GM18499 (cell line): ENCODE measurements around the gene SDHC.
A peak's percentile ranks its signal among the peaks of the same experiment; 100 is the strongest.
"Not testable (repeated sequence)": the region's sequence is repeated elsewhere in the genome, so short reads cannot be mapped to it uniquely, and the experiment has no call there.

ENCODE experiments used
- ATAC-seq: cut with Tn5 transposase; IDR thresholded peaks from one replicate; pipeline ENCODE4 v1.9.1; 2021; ENCODE audit warnings: moderate number of reproducible peaks; ENCODE audit not compliant: insufficient read depth, unreplicated experiment

SDHC gene

DNA sequence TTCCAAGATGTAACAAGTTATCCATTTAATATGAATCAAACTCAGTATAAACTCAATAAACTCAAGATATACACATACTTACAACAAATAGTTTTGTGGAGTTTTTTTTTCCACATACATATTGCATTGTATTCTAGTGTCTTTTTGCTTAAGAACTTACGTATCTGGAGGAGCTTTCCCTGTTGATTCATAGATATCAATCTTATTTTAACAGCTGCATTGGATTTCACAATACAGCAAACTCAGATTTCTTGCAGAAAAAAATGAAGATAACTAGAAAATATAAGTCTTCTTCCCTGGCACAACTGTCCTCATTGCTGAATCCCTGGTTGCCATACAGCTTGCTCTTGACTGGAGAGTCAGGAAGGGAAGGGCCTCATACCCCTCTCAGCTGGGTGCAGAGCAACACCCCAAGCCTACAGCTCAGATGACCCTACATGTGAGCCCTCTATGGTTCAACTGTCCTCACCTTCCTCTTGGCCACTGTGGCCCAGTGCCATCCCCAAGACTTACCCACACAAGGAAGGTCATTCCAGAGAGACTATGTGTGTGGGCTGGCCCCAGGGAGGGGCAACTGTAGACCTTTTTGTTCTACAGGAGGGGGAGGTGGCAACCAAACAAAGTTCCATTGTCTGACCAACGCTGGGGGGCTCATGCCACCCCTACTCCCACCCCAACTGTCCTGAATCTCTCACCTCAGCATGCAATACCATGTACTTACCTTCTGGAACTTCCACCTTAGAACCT is 6.1 kb upstream of the SDHC start:
- ATAC-seq: no peak

DNA sequence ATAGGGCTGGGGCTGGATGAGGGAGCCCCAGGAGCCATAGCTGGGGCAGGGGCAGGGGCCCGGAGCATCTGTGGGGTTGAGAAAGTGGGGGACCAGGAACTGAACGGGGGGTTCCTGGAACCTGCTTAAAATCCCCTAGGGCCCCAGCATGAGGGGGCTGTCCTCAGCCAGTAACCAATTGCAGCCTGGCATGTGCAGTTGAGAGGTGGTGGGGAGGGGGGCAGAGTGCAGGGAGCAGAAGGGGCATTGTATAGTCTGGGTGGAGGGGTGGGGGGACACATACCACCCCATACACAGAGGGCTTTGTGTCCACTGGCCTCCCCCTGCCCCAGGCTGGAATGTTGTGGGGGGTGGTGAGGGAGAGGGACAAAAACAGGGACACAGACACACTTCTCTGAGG is 4.3 kb upstream of the SDHC start, which contains the start of gene MPZ:
Gene MPZ, minus strand, starts transcription at position 101 of the 400 bp plus-strand sequence. Its CDS starts 63 bp downstream, at position 38.
- no peak for ATAC-seq

DNA sequence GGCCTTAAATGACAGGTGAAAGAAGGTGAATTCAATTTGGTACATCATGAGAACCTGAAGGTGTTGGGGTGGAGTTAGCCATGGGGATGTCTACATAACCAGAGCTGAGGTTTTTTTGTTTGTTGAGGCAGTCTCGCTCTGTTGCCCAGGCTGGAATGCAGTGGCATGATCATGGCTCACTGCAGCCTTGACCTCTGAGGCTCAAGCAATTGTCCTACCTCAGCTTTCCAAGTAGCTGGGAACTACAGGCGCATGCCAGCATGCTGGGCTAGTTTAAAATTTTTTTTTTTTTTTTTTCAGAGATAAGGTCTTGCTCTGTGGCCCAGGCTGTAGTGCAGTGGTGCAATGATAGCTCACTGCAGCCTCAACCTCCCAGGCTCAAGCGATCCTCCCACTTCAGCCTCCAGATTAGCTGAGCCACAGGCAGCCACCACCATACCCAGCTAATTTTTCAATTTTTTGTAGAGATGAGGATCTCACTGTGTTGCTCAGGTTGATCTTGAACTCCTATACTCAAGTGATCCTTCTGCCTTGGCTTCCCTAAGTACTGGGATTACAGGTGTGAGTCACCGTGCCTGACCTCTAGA is 2.5 kb upstream of the SDHC start:
- no peak for ATAC-seq

DNA sequence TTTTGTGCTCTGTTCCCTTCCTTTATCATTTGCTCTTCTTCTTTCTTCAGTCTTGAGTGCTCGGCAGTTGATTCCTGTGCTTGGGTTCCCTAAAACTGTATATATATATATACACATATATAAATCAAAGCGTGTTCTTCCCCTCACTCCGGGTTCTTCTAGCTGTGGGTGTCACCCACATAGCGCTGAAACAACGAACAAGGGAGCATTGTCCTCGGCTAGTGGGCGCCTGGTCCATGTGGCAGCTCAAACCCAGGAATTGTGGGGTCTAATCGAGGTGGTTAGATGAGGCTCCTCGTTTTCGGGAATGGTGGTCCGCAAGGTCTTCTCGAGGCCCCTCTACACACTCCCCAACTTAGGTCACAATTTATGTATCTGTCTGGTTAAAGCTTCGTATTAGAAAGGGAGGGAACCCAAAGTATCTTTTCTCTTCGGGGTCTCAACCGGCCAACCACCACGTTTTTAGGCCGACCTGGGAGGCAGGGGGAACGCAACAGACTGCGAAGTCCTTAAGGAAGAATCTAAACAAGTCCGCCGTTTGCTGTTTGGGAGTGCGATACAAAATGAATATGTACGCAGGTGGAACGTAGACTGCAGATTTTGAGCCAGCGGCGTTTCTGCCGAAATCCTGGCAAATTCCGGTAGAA is 504 bp upstream of the SDHC start:
- ATAC-seq: no peak

DNA sequence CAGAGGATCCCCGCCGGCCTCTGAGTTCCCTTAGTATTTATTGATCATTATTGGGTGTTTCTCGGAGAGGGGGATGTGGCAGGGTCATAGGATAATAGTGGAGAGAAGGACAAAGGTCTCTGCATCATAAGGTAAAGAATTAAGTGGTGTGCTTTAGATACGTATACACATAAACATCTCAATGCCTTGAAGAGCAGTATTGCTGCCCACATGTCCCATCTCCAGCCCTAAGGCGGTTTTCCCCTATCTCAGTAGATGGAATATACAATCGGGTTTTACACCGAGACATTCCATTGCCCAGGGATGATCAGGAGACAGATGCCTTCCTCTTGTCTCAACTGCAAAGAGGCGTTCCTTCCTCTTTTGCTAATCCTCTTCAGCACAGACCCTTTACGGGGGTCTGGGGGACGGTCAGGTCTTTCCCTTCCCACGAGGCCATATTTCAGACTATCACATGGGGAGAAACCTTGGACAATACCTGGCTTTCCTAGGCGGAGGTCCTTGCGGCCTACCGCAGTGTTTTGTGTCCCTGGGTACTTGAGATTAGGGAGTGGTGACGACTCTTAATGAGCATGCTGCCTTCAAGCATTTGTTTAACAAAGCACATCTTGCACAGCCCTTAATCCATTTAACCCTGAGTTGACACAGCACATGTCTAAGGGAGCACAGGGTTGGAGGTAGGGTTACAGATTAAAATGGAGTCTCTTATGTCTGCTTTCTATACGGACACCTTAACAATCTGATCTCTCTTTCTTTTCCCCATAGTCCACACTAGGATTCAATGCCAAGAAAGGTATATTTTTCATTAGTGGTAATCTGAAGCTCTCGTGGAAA is 1.9 kb downstream of the SDHC start:
- not testable (repeated sequence) for ATAC-seq

DNA sequence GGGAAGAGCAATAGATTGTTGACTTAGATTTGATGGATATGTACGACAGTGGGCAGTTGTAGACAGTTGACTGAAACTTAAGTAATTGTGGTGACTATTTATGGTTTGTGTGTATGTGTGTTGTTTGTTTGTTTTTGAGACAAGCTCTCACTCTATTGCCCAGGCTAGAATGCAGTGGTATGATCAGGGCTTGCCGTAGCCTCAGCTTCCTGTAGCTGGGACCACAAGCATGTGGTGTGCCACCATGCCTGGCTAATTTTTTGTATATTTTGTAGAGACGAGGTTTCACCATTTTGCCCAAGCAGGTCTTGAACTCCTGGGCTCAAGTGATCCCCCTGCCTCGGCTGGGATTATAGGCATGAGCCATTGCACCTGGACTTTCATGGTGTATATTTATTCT is 9.8 kb downstream of the SDHC start:
- ATAC-seq: no peak

DNA sequence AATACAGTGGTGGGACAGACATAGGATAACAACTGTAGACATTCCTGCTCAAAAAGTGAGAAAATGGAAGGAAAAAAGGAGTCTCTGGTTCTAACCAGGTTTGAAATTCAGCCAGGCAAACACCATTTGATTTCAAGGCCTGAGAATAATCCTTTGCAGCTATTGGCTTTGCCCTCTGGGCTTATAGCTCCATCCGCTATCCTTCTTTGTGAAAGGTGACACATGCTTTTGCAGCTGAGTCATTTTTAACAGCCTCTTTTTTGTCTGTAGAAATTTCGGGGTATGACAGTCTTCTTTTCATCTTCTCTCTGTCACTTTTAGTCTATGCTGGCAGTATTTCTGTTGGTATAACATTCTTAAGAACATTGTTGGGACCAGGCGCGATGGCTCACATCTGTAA is 16.2 kb downstream of the SDHC start:
- ATAC-seq: no peak

DNA sequence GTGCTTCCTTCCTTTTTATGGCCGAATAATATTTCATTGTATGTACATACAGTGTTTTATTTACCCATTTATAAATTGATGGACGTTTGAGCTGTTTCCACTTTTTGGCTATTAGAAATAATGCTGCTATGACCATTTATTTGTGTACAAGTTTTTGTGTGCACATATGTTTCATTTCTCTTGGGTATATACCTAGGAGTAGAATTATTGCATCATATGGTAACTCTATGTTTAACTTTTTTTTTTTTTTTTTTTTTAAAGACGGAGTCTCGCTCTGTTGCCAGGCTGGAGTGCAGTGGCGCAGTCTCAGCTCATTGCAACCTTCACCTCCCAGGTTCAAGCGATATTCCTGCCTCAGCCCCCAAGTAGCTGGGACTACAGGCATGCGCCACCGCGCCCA is 19.0 kb downstream of the SDHC start:
- no peak for ATAC-seq

DNA sequence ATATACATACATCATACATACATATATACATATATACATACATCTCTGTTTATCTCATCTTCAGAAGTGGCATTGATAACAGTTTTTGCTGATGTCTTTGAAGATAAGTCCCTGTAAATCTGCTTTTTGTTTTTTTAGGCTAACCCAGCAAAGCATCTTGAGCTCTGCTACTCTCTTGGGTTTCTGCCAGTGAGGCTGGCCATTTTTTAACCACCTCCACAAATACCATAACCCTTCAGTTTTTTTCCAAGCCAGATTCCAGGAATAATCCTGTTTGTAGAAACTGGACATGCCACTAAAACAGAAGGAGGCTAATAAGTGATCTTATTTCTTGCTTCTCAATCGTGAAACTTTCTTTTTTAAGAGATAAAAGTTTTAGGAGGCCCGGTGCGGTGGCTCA is 21.6 kb downstream of the SDHC start:
- ATAC-seq: no peak

DNA sequence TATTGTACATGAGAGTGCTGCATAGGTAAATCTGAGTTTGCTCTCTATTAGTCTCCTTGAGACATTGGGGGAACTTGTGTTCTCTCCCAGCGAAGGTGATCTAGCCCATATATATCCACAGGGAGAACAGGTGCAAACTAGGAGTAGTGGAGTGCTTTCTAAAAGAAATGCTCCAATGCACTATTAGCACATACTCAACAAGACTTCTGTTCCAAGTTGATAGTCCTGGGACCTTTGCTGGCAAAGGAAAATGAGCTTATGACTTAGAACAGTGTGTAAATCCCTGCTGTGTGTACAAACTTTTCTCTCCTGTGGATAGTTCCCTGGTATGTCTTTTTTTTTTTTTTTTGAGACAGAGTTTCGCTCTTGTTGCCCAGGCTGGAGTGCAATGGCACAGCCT is 28.0 kb downstream of the SDHC start:
- no peak for ATAC-seq

DNA sequence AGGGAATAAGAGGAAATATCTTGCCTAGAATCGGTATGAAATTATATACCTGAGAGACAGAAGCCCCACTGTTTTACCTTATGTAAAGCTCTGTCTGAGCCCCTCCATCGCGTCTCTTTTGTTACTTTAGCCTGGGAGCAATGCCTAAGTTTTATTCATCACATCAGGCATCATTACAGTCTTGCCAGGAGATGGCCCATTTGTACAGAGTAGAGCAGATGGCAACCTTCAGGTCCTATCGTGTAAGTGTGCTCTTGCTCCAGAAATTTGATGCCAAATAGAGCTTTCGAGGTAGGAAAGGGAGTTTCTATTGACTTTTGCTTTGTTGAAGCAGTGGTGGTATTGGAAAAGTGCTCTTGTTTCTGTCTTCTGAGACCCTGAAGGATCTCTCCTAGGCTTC is 28.6 kb downstream of the SDHC start:
- no peak for ATAC-seq

DNA sequence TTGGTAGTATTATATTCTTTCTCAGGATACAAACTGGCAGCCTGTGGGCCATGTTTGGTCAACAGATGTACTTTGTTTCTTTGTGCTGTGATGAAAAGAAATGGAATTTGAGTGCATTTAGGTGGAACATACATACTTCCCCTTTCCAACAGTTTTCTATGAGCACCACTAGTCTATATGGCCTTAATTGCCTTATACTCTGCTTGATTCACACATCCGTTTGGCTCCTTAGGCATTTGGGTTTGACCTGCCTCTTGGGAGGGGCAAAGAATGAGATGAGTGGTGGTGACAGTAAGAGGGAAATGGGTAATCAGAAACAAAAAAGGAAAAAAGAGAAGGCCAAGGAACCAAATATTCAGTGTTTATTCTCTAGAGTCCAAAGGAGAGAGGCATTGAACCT is 36.5 kb downstream of the SDHC start:
- no peak for ATAC-seq

DNA sequence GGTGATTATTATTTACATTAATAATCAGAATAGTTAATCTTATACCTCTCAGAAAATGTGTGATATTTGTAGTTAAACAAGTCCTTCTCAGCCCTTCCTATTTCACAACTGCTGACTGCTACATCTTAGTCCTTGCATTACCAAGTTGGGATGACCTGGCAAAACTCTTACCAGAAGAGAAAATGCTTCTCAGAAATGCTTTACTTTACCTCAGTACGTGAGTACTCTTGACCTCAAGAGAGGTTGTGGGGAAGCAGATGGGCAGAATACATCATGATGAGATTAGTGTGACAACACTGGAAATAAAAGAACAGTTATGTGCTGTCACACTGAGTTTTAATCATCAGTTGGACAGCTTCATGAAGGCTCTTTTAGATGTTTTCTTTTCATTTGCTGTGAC is 37.3 kb downstream of the SDHC start:
- no peak for ATAC-seq

DNA sequence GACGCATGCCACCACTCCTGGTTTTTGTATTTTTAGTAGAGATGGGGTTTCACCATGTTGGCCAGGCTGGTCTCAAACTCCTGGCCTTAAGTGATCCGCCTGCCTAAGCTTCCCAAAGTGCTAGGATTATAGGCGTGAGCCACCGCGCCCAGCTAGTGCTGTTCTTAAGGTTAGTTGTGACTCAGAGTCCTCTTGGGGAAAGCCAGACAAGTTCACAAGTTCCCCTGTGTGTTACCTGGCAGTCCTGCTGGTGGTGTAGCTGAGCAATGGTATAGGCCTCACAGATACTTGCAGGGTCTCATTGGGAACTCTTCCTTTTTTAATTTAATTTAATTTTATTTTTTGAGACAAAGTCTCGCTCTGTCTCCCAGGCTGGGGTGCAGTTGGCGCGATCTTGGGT is 42.9 kb downstream of the SDHC start:
- no peak for ATAC-seq

DNA sequence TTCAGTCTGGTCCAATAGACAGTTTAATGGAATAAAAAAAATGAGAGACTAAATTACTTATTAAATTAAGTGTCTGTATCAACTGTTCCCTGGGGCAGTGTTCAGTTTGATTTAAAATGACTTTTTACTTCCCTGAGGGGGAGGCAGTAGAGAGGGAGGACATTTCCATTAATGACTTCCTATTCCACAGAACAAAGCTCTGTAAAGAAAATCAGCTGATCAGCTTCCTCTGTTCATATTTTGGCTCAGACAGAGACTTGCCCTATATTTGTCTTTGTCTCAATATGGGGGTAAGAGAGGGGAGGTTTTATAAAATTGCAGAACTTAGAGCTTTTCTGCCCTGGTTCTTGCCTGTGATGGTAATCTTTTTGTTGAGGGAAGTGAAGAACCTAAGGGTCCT is 45.1 kb downstream of the SDHC start:
- no peak for ATAC-seq

DNA sequence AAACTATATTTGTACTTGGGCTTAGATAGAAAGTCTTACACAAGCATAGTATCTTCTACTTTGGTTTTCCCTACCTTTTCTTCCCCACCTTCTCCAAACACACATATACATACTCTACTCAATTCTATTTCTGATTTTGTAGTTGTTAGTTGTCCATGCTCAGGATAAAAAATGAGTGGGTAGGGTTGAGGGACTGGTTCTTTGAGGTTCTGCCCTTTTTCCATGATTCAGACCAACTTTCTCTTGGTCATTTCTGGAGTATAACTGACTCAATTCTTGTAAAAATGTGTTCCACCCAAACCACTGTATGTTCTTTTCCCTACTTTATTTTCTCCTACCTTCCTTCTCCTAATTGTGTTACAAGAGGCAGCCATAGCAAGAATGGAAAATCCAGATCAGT is 50.2 kb downstream of the SDHC start:
- ATAC-seq: no peak

DNA sequence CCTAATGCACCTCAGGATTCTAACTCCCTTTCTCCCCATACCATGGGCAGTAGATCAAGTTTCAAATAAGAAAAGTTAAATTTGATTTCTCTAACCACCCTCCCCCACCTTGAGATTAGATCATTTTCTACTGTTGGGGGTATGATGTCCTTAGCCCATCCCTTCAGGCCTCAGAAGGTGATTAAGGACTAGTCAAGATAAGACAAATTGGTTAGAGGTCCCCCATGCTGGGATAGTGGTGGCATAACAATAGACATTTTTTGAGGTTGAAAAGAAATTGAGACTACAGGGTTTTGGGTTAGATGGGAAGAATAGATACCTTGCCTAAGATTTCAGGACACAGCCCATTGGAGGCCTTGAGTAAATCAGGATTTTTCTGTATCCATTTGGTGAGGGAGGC is 51.0 kb downstream of the SDHC start:
- no peak for ATAC-seq

DNA sequence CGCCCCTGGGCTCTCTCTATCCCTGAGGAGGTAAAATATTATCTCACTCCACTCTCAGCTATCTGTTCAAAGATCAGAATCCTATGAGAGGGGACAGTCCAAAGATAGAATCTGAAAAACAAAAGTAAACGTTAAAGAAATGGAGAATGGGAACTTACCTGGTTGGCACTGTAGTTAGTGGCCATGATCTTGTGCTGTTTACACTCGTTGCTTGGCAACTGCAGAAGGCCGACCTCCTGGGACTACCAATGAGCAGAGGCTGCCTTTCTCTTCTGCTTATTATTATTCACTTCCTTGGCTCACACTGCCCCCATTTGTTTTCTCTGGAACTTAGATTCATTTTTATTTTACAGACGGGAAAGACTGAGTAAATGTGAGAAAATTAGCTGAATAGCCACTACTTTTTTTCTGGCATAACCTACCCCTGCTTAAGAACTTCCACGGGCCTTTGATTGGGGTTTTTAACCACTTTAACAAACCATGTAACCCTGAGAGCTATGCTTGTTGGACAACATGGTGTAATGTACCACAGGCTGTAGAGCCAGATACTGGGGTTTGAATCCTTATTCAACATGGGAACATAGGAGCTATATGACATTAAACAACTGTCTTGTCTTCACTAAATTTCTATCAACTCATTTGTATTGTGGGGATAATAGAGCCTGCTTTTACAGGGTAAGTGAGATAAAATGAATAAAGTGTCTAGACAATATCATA is 53.7 kb downstream of the SDHC start, which contains the start of gene CFAP126:
Gene CFAP126, minus strand, starts transcription at position 193 of the 717 bp plus-strand sequence. Its CDS starts 8 bp downstream, at position 185.
- peak; percentile 74 for ATAC-seq

DNA sequence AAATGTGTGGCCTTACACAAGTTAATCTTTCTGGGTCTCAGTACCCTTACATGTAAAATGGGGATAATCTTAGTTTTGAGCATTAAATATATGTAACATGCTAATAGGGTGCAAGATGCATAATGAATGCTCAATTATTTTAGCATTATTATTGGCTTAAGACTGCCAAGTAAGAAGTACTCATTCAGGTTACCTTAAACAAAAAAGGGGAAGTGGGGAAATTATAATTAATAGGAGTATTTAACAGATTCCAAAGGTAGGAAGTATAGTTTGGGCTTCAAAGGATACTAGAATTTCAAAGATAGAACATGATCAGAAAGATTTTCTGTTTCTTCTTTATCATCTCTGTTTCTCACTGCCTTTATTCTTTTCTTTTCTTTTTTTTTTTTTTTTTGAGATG is 59.3 kb downstream of the SDHC start:
- ATAC-seq: no peak

DNA sequence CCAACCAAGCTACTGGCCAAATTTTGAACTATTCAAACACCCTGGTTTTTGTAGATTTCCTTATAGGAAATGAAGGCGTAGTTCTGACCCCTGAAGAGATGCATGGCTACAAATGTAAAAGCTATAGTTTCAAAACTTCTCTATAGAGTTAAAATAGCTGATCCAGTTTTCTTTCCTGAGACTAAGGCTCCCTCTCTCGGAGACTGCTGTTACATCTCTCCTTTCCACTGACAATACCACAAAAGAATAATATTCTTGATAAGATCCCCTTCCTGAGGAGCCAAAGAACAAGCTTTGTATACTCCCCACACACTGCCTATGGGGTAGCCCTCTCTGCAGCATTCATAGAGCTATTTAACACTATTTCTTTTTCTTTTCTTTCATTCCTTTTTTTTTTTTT is 60.2 kb downstream of the SDHC start:
- no peak for ATAC-seq
